AG09319 (cell line): ENCODE measurements around the gene SMPDL3A.

Source experiments
- DNase-seq: peaks from one replicate; pipeline ENCODE4 v3.0.0-alpha.2; 2010; ENCODE audit warnings: low read depth; ENCODE audit errors: extremely low read depth
- TF ChIP-seq, protein P1 (sequence below): IDR thresholded peaks from 2 replicates; pipeline ENCODE4 v1.5.1; 2011; ENCODE audit warnings: low read depth, mild to moderate bottlenecking, inconsistent platforms, low read length, moderate library complexity

The SMPDL3A gene

DNA sequence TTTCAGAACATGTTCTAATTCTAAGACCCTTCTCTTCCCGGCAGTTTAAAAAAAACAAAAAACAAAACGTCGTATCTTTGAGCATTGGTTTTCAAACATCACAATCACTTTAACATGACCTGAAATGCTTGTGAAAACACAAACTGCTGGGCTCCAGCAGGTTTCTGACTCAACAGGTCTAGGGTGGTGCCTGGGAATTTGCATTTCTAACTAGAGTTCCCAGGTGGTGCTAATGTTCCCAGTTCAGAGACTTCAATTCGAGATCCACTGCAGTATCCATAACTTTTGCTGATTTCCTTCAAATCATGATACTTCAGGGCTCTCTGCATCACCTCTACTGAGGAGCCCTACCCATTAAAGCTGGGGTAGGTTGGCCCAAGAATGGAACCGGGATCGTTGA, 850 bp upstream of the SMPDL3A start:
- DNase-seq, result no peak
- TF ChIP-seq, protein P1, sequence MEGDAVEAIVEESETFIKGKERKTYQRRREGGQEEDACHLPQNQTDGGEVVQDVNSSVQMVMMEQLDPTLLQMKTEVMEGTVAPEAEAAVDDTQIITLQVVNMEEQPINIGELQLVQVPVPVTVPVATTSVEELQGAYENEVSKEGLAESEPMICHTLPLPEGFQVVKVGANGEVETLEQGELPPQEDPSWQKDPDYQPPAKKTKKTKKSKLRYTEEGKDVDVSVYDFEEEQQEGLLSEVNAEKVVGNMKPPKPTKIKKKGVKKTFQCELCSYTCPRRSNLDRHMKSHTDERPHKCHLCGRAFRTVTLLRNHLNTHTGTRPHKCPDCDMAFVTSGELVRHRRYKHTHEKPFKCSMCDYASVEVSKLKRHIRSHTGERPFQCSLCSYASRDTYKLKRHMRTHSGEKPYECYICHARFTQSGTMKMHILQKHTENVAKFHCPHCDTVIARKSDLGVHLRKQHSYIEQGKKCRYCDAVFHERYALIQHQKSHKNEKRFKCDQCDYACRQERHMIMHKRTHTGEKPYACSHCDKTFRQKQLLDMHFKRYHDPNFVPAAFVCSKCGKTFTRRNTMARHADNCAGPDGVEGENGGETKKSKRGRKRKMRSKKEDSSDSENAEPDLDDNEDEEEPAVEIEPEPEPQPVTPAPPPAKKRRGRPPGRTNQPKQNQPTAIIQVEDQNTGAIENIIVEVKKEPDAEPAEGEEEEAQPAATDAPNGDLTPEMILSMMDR, result no peak

DNA sequence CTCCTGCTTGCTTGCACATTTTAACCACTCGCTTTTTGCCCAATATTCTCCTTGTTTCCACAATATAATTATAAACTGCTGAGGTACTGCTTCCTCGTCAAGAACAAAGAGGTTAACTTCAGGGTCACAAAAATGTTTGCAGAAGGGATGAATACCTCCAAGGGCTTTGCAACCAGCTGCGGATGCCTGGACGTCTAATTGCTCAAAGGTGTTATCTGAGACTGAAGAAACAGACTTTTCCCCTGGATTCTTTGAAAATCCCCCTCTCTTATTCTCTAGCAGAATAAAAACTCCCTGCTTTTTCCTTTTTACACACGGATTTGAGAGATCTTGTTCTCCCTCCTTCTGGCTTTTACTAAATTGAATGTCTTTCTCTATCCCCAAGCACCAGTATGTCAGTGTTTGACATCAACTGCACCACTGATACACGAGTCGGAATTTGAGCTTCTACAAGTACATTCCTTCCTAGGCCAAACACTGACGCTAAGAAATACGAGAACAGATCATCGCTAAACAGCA, 336 bp upstream of the SMPDL3A start:
- no peak for DNase-seq

GRCh38 chr6:122790028-122790422, 967 bp downstream of the SMPDL3A start:
- TF ChIP-seq, protein P1, result no peak
- DNase-seq, result no peak

More for the DNA sequence above, 336 bp upstream of the SMPDL3A start:
- TF ChIP-seq, protein P1, result no peak

DNA sequence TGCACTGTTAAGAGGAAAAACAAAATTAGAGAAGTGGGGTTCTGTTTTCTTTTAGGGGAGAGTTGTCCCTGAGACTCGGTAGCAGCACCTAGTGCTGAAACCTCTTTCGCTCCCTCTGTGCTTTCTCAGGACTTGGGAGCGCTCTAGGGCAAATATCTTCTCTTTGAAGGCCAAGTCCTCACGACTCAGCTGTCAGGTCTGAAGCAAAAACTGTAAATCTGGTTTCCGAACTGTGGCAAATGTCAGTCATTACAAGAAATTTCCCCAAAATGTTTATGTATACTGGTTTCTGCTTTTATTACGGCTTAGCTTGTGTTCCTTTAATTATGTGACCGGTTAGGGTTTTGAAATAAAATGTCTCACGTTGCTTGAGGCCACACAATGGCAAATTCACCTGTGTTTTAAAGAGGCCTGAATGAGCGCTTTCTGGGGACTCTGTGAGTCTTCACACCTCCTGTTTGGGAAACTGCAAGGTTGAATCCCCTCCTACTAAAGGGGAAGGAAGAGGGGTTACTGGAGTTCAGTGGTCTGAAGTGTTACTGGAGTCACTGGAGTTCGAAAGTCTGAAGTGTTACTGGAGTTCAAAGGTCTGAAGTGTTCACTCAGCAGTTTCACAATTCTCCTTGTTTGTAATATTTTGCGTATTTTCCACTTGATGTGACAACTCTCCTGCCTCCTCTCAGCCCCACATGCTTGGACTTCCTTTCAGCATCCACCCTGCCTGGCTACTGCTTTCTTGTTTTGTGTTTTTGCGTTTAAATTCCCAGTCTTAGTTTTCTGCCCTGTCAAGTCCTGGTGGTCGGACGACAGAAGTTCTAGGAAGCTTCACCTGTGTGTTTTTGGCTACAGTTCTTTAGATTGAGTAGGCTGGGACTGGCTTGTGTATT, 1.6 kb downstream of the SMPDL3A start:
- DNase-seq, result no peak
- TF ChIP-seq, protein P1, result no peak

DNA sequence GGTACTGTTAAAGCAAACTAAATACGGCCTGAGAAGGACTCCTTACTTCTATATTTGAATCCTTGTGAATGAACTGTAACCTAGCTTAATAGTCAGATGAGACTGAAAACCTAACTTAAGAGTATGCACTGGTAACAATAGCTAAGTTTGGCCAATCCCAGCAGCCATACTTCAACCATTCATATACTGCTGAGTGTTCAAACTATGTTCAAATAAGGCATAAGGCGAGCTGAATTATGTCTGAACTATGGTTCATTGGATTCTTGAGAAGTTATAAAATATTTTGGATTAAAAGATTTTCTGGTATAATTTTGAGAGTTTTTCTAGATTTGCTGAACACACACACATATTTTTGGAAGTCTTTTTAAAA, 2.2 kb downstream of the SMPDL3A start:
- no peak for DNase-seq
- TF ChIP-seq, protein P1, result no peak

GRCh38 chr6:122792766-122793165, 3.7 kb downstream of the SMPDL3A start:
- no peak for DNase-seq

DNA sequence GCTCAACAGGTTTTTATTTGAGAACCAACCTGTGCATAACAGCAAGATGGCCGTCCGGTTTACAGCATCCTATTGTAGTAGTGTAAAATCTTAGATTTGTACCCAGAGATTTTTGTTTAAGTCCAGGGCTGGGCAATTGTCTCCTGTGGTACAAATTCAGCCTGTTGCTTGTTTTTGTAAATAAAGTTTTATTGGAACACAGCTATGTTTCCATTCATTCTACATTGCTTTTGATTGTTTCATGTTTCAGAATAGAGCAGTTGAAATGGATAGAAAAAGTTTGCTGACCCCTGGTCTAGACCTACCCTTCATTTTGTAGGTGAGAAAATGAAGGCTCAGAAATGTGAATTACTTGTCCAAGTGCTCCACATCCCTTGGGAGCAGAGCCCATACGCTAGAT, 8.5 kb downstream of the SMPDL3A start:
- TF ChIP-seq, protein P1, result no peak
- DNase-seq, result no peak

More at GRCh38 chr6:122792766-122793165, 3.7 kb downstream of the SMPDL3A start:
- TF ChIP-seq, protein P1, result no peak
